SKM-1 (cell line): ENCODE data around the gene OGFOD1.

ENCODE experiments used
- DNase-seq: peaks from one replicate; lab custom pipeline; 2025; ENCODE audit not compliant: unreplicated experiment; lab: John Stamatoyannopoulos, UW

OGFOD1 gene

GRCh38 chr16:56426585-56426984, 24.8 kb upstream of the OGFOD1 start:
- no peak for DNase-seq

DNA sequence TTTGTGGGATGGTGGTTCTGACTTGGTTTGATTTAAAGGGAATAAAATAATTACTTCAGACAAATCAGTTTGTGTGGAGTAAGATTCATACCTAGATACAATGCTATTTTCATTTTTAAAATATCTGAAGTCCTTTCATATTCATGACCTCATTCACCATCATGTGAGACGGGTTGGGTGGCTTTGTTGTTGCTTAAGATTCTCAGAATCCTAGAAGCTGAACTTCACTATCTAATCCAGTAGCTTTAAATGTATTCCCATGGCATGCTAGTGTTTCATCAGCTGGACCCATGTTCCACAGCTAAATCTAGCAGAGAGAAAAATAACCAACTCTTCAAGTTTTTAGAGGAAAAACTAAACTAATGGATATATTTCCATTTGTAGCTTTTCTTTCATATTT, 23.3 kb upstream of the OGFOD1 start:
- DNase-seq, result no peak

DNA sequence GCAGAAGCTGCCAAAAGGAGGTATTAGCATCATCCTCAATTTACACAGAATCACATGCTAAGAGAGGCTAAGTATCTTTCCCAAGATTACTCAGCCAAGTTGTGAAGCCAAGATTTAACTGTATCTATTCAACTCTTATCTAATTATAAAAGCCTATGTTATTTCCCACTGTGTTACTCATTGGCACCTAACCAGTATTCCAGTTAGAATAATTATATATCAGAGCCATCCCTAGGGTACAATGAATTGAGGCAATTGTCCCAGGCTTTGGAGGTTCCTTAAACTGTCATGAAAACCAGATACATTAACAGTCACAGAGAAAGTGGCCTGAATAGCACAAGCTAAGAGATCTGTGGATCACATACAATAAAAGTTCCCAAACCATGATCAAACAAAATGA, 15.1 kb upstream of the OGFOD1 start:
- no peak for DNase-seq

GRCh38 chr16:56438038-56438437, 13.3 kb upstream of the OGFOD1 start:
- no peak for DNase-seq

DNA sequence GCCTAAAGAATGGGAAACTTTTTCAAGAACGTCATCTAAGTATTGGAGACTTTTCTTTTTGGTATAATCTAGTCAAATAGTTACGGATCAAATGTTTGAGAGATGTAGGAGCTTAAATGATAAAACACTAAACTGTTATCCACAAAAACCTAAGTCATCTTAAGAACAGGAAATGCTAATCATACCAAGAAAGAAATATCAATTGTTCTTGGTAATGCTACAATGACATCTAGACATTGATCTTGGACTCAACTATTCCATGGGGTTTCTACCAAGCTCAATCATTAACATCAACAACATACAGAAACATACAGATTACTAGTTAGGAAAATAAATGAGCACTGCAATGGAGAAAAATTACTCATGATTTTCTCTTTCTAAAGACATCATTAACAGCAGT, 4.1 kb upstream of the OGFOD1 start:
- DNase-seq, result no peak

DNA sequence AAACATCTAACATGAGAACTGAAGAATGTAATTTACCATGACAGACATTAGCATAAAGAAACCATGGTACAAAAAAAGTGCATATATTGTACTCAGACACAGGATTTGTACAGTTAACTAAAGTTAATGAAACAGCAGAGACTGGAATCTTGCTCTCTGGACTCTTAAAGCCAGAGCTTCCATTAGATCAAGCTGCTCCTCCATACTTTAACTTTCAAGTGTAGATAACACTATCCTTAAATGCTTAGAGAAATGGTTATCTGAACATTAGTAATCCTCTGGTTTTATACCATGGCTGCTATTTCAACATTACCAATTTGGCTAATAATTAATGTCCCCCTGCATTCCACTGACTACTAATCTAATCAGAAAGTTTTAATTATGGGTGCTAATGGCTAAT, 3.3 kb upstream of the OGFOD1 start:
- DNase-seq, result no peak

DNA sequence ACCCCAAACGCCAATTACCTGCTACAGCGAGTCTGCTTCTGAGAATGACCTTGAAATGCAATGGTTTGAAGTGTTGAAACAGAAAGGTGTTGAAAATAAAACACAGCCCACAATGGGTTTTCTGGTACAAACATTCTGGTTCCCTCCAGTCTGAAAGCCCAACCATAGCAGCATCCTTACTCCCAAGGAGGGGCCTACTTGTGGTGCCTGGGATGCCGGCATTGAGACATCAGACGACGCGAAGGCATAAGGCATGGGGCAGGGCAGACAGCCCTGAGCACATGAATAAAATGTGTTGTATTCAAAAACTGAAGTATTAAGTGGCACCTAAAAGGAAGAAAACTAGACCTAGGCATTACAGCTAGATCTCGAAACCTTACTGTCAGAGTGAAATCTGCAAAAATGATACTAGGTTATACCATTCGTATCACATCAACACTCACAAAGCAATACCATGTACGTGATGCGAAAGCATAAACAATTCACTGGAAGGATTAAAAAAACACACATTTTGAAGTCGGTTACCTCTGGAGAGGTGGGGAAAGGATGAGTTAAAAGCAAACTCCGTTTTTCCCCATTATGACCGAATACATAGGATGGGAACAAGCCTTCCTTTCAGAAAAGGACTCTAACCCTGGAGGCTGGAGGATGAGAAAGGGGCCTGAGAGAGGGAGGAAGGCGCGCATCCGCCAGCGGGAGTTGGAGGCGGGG, 924 bp upstream of the OGFOD1 start:
- DNase-seq, result no peak

GRCh38 chr16:56451753-56452689, 667 bp downstream of the OGFOD1 start:
- no peak for DNase-seq

GRCh38 chr16:56457927-56458470, 6.6 kb downstream of the OGFOD1 start:
- no peak for DNase-seq

- DNase-seq, result no peak
Measured at GRCh38 chr16:56460101-56460500, 8.7 kb downstream of the OGFOD1 start.

DNA sequence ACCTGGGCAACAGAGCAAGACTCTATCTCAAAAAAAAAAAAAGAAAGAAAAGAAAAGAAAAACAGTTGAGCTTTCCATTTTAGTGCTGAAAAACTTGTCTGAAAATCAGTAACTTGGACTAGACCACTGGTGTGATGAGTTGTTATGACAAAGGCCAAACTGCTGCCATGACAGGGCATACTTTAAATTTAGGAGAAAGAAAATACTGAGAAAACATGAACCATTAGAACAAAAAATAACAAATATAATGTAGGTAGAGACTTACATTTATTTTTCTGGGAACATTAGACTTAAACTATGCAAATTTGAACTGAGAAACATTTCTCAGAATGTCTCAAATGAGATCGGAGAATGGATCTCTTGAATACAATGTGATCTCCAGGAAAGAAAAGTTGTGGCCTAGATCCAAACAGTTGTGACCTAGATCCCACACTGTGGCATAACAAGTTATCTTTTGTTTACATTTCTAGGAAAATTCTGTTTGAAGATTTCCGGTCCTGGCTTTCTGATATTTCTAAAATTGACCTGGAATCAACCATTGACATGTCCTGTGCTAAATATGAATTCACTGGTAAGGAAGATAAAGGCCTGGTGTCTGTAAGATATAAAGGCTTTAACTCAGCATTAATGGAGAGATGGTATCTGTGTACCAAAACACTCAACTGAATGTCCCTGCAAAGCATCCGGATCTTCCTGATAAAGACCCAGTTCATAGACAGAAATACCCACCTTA, 10.9 kb downstream of the OGFOD1 start:
- no peak for DNase-seq

GRCh38 chr16:56463153-56463552, 11.8 kb downstream of the OGFOD1 start:
- DNase-seq, result no peak

DNA sequence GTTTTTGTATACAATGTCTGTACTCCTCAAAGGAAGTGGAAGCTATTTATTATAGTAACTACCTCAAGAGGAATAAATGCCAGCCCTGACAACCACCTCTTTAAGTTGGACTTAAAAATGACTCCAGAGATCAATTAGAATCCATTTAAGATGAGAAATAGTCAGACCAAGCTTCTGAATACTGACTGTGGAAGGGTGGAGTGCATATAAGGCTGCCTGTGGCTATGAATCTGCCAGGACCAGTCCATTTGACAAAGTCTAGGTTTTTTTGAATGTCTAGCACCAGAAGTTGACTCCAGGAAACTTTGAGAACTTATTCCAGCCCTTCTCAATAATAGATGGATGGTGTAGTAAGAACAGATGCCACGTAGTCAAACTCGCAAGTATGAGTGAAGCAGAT, 15.0 kb downstream of the OGFOD1 start:
- no peak for DNase-seq

DNA sequence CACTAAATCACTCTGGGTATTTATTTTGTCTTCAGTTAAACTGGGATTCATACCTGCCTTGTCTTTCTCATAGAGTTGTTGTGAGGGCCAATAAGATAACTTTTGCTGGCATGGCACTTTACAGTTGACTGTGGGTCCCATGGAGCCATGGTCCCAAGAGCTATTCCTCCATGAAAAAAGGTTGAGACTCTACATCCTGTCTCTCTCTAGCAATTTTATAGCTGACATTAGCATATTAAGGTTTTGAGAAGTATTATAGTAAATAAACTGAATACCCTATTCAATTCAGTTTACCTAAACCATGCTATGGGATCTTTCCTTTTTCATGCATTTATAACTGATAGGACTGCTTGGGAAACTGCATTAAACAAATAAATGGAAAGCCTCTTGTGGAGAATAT, 17.4 kb downstream of the OGFOD1 start:
- no peak for DNase-seq

DNA sequence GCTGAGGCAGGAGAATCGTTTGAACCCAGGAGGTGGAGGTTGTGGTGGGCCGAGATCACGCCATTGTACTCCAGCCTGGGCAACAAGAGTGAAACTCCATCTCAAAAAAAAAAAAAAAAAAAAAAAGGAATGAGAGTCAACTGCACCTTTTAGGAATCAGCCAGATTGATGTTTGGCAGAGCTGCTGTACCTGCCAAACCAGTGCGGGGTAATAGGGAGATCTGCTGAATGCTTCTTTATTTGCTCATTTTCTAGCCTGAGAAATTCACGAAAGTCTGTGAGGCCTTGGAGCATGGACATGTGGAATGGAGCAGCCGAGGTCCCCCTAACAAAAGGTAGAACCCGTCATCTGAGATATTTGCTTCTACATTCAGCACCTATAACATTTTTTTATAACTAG, 18.4 kb downstream of the OGFOD1 start:
- DNase-seq, result no peak

DNA sequence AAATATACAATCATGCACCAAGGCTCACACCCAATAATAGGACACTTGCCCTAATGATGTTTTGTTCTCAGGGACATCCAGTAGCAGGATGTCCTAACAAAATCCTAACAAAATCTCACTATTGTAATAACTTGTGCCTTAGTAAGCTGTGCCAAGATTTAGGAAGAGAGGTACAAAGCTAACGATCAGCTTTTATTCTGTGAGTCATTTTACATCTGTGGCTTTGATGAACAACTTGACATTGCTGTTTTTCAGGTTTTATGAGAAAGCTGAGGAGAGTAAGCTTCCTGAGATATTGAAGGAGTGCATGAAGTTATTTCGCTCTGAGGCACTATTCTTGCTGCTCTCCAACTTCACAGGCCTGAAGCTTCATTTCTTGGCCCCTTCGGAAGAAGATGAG, 18.9 kb downstream of the OGFOD1 start:
- no peak for DNase-seq

DNA sequence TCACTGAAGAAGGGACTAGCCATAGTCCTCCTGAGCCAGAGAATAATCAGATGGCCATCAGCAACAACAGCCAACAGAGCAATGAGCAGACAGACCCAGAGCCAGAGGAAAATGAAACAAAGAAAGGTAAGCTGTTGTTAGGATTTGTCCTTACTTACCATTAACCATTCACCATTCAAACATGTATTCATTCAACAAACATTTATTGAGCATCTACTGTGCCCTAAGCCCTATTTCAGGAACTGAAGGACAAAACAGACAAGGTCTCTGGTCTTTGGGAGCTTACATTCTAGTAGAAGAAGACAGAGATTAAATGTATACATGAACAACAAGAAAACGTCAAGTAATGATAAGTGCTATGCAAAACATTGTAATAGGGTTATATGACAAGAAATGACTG, 19.3 kb downstream of the OGFOD1 start:
- DNase-seq, result no peak

GRCh38 chr16:56475201-56475600, 23.8 kb downstream of the OGFOD1 start:
- no peak for DNase-seq

GRCh38 chr16:56477096-56477878, 25.9 kb downstream of the OGFOD1 start:
- DNase-seq, result no peak

DNA sequence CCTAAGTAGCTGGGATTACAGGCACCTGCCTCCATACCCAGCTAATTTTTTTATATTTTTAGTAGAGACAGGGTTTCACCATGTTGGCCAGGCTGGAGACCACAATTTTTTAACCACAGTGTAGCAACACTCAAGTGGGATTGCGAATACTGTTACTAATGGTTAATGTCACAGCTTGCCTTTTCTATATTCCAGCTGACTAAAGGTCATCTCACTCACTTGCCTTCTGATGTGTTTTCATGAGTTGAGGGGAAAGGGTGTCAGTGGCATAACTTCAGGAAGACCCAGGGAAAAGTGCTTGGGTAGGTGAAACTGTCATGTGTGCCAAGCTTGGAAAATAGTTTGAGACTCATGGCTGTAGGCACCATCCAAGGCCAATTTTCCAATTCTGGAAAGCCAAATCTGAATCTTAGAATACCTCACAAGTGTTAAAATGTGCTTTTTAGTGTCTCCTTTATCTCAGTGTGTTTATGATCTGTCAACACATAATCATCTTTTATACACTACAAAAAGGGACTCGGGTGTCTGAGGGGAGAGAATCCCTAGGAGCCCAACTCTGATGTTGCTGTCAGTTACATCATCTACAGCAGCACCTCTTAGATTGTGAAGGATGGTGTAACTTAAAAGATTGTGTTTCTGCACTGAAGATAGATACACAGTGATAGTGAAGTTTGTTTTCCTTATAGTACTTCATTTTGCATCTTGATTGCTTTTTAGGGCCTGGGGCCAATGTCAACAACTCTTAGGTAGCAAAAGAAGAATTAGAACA, 27.1 kb downstream of the OGFOD1 start:
- no peak for DNase-seq
